Middle frontal gyrus (tissue), 1 donor: ENCODE results near the gene LRRC28.

Source experiments
- DNase-seq: peaks from one replicate; pipeline ENCODE4 v3.0.0-alpha.2; 2015; ENCODE audit warnings: low spot score; ENCODE audit errors: extremely low spot score

LRRC28 gene

GRCh38 chr15:99435113-99435695, 183.9 kb downstream of the LRRC28 start:
- DNase-seq = no peak

DNA sequence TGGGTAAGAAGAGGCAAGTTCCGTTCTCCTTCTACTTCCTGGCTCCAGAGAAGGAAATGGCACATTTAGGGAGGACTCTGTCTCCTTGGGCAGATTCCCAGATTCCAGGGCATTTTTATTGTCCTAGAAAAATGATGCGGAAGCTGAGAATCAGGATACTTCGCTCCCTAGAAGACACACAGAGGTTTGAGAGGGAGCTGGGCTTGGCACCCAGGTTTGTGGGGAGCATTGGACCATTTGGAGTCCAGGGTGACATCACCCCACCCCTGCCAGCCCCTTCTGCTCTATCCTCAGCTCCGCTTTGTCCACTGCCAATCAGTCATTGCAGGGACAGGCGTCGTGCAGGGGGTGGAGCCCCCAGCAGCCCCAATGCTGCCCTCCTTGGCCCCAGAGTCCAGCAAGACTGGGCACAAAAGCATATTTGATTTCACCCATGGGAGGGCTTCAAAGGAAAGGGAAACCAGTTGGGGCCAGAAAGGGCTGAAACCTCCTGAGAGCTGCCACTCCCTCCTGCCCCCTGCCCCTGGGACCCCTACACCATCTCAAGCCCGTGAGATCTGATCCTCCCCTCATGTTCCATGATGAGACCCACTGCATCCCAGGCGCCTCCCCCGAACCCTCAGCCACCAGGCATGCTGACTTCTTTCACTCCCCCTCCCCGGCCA, 184.7 kb downstream of the LRRC28 start:
- DNase-seq = no peak

- no peak for DNase-seq
These were observed 185.4 kb downstream of the LRRC28 start for GRCh38 chr15:99436542-99437314.

DNA sequence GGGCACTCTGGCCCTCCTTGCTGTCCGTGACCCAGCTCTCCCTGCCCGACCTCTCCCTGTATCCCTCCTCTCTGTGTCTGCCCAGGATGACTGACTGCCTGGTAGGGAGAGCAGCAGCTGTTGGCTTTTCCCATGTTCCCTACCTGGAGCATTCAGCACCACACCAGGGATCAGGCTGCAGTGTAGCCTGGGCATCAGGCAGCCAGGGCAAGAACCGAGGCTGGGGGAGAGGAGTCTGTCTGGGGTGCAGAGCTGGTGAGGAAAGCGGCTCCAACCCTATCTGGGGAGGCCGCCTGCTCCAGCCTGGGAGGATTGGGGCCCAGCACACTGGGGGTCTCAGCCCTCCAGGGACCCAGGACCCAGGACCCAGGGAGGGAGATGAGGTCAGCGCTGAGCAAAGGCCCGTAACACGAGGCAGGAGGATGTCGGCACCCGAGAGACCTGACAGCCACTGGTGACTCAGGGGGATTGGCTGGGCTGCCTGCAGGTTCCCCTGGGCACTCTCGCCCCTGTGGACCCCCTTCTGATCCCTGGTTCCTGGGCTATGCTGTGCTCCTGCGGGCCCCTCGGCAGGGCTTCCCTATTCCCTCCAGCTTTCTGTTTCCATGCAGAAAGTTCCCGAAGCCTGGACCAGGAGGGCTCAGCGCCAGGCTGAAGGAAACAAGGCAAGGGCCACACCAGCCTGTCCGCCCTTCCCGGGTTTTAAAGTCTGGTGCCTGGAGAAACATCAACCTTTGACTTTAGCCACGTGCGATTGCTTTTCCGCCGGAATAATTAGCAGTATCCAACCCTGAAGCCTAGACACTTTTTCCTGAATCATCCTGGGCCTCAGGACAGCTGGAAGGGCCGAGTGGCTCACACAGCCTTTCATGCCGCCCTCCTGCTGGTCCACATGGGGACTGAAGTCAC, 186.3 kb downstream of the LRRC28 start:
- DNase-seq = no peak

- no peak for DNase-seq
These were observed 186.9 kb downstream of the LRRC28 start for GRCh38 chr15:99438224-99438585.

DNA sequence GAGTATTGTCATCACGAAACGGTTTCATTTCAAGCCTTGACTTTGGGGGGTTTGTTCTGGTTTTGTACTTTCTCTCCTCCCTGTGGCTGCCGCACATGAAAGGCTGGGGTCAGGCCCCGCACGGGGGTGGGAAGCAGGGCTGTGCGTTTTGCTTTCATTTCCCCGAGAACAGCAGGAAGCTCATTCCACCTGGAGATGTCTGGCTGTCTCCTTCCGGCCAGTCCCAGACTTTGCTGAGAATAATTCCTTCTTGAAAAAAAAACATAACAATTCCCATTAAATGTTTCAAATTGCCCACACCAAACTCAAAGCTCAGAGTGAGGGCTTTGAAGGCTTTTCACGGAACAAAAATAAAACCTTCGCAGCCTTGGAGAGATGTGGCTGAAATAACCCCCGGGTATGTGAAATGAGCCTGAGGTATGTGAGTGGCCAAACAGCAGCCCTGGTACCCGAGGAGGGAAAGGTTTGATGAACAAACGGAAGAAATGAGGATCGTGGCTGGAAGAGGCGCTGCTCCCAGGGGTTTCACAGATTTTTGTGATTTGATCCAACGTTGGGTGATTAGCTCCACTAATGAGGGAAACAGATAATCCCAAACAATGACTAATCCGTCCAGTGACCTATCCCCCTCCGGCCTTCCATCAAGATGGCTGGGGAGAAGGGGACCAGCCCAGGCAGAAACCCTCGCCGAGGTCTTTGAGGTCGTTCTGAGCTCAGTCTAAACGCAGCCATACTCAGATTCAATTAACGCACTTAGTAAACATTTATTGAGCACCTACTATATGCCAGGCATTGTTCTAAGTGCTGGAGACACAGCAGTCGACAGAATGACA, 187.6 kb downstream of the LRRC28 start:
- DNase-seq = no peak

- DNase-seq = no peak
These were observed 188.2 kb downstream of the LRRC28 start for GRCh38 chr15:99439524-99439835.

DNA sequence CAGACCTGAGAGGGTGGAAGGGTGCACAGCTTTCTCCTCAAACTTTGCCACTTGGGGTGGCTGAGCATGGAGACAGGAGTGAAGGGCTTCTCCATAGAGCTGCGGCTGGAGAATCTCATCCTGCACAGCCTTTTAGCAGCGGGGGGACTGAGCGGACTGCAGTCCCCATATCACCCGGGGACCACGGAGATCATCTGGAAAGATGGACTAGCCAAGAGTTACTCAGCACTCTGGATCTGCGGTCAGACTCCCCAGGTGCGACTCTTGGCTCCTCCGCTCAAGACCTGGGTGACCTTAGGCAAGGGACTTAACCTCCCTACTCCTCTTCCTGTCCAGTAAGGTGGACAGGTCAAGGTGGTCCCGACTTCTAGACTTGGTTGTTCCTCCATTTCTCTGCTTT, 188.7 kb downstream of the LRRC28 start:
- no peak for DNase-seq
